Activated gamma-delta T cell treated with anti-CD3 and anti-CD28 coated beads, Interleukin-2, amount 50 U/mL, for 16 hours (primary cell): ENCODE measurements around the gene WAPL.

ENCODE experiments used
- DNase-seq: peaks from one replicate; pipeline ENCODE4 v3.0.0-alpha.2; 2020; ENCODE audit warnings: low read depth

Gene WAPL

DNA sequence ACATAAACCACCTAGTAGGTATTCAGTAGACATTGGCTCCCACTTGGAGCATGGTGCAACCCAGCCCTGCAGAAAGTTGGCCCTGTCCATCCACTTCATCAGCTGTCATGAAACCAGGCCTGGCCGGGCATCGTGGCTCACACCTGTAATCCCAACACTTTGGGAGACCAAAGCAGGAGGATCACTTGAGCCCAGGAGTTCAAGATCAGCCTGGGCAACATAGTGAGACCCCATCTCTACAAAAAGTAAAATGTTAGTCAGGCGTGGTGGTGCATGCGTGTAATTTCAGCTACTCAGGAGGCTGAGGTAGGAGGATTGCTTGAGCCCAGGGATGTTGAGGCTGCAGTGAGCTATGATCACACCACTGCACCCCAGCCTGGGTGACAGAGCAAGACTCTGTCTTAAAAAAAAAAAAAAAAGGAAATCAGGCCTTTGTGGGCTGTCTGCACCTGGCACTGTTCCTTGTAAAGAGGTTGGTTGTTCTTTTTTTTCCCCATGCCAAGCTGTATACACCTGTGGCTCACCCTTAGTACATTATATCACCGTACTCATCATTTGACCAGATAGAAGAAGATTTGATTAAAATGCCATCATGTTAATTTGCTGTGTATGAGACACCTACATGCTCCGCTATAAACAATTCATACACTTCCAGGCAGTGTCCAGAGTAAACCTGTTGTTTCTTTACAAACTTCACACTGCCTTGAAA is 109.6 kb downstream of the WAPL start:
- DNase-seq = no peak

DNA sequence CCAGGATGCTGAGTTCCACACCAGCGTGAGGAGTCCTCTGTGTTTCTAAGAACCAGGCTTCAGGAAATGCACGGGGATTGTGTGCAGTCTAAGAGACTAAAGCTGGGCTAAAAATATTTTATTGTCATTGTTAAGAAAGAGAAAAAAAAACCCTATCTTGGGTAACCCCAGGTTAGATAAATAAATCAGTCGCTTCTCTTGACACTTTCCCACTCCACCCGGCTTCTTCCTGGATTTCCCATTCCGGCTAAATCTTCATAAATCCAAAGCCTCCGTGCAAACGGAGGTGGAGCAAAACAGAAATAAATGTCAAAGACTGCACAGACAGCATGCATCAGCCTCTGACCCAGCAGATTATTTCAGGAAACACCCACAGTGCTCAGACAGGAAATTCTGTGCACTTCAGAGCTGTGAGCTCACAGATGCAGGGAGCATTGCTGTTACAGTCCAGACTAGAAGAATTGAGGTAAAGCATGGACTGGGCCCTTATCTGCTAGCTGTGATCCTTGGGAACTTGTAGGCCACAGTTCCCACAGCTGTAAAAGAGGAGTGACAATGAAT is 110.2 kb downstream of the WAPL start:
- DNase-seq = no peak

DNA sequence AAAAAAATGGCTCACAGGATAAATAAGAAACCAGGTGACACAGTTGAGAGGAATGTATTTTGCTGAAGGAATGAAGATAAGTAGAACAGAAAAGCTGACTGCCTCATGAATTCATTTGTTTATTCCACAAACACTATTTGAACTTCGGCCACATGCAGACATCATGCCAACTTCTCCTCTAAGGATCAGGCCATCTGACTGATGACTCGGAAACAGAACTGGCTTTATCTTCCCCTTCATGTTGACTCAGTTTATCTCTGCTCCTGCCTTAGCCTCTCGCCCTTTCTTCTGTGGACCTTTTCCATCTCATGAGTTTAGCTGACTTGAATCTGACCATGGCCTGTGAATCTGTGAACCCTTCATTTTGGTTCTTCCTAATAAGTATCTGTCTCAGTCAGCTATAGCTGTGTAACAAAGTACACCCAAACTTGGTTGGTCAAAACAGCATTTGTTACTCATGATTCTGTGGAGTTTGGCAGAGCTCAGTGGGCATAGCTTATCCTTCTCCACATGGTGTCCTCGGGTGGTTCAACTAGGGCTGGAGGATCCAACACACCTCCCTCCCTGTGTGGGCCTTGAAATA is 111.0 kb downstream of the WAPL start:
- no peak for DNase-seq

DNA sequence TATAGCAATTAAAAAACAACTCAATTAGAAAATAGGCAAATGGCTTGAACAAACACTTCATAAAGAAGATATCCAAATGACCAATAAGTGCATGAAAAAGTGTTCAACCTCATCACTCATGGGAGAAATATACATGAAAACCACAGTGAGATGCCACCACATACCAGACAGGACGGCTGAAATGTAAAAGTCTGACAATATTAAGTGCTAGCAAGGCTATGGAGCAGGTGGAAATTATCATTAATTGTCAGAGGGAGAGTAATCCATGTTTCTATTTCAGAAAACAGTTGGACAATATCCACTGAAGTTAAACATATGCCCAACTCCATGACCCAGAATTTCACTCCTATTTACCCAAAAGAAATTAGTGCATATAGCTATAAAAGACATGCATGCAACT is 112.4 kb downstream of the WAPL start:
- no peak for DNase-seq

DNA sequence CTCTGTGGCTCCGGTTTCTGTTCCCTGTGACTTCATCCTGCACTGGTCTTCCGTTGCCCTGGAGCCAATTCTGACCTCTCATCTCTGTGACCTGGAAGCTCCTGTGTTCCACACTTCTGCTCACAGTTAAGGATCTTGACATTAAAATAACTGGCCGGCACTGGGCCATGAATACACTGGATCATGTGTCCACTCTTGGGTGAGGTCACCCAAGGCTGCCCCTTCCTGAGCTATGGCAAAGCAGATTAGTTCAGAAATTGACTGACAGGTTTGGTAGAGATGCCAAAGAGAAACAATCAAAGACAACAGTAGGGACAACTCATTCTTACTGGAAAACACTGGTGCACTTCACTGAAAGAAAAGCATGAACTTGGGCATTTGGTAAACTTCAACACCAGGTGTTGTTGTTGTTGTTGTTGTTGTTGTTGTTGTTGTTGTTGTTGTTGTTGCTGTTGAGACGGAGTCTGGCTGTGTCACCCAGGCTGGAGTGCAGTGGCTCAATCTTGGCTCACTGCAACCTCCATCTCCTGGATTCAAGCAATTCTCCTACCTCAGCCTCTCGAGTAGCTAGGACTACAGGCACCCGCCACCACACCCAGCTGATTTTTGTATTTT is 118.3 kb downstream of the WAPL start:
- DNase-seq = no peak

DNA sequence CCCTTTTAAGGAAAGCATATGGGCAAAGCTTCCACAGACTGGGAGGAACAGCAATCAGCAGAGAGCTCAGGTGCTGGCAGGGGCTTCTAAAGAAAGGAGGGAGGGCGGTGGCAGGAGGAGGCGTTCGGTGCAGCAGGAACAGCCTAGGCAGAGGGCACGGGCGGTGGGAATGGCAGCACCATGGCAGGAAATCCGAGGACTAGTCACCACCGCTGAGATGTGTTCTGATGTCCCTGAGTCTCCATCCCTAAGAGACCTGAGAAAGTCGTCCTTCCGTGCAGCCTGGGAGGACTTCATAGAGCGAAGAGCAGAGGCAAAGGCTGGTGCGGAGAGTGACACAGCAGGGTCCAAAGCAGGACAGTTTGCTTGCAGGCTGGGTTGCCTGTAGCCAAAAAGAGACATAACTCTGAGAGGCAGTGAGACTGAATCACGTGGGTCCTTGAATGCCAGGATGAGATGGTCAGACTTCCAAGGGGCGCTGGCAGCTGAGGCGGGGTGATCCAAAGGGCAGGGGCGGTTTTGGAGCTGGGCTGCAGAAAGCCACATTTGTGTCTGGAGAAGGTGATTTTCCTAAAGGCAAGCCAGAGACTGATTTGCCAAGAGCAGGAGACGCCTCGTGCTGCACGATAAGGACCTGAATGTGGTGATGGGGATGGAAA is 119.2 kb downstream of the WAPL start:
- no peak for DNase-seq

DNA sequence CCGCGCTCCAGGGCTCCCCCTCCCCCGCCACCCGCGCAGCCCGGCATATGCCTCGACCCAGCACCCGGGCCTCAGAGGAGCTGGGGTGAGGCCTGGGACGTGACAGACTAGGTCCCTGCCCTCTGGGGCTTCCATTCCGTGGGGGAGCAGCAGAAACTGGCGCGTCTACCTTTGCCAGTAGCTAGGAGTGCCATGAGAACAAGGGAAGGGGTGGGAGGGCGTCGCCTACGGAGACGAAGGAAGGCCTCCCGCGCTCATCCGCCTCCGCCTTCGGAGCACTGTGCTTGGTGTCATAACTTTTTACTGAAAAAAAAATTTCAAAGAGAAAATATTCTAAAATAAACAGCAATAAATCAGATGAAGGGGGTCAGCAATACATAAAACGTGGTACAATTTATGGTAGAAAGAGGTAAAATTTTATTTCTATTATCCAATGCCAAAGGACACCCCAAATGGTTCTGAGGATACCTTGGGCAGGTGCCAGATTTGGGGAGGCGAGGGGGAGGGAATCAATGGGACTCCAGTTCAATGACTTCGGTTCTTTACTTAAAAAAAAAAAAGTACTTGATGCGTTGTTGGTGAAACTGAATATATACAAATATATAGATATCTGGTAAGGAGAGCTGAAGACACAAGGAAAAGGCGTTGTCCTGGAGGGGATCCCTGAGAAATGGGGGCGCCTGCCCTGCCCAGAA is 119.9 kb downstream of the WAPL start:
- DNase-seq = no peak

DNA sequence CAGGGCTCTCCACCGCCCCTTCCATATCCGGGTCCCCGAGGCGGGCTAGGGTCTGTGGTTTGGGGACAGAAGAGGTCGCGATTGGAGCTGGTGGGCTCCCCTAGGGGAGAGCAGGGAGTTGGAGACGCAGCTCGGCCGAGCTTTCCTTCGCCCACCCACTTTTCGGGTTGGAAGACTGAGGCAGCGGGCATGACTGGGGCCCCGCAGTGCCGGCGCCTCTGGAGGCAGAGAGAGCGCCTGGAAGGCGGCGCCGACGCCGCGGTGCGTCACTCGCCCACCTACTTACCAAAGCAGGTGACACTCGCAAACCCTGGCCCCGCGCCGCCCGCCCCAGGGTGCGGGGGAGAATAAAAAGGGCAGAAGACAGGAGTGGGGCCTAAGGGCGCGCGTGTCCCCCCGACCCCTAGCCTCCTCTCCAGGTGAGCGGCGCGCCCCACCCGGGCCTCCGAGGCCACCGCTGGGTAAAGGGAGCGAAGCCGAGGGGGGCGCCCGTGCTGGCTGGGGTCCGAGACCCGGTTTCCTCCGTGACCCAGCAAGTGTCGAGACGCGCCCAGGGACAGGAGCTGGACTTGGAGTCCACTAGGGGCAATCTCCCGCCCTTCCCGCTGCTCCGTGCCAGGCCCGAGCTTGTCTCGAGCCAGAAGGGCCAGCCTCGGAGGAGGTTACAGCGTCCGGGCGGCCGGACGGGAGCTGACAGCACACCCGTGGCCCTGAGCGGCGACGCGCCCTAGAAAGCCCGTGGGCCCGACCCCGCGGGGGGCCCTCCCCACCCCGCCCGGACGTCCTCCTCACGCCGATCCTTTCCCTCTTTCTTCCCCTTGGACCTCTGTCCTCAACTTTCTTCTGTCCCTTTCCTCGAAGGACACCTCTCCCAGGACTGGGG is 120.6 kb downstream of the WAPL start:
- peak; percentile 53 for DNase-seq

DNA sequence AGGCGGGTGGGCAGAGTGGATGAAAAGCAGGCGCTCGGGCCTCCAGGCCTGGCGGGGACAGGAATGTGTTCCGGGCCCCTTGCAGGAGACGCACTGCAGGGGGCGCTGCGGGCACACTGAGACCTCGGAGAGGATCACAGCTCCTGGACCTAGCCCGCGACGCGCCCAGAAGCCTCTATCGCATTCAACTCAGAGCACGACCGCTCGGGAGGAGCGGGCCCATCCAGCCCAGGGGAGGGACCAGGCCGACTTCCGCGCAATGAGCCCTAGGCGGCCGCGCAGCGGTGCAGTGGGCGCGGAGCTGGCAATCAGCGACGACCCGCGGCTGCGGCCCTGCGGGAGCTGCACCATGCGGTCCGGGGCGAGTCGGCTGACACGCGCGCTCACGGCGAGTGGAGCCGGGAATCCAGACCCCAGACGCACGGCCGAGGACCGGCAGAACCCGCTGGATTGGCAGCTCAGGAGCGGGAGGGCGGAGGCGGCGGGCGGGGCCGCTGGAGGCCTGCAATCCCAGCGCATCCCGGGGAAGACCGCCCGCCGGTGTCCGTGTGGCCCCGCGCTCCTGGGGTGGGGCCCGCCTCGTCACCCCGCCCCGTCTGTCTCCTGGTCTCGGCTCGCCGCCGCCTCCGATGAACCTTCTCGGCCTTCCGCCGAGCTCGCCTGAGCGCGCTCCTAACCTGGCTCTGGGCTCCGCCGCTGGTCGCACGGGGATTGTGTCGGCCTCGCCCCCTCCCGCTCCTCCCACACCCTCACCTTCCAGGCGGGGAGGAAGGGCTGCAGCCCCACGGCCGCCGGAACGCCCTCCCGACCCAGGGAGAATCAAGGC is 121.5 kb downstream of the WAPL start:
- DNase-seq = peak; percentile 92

DNA sequence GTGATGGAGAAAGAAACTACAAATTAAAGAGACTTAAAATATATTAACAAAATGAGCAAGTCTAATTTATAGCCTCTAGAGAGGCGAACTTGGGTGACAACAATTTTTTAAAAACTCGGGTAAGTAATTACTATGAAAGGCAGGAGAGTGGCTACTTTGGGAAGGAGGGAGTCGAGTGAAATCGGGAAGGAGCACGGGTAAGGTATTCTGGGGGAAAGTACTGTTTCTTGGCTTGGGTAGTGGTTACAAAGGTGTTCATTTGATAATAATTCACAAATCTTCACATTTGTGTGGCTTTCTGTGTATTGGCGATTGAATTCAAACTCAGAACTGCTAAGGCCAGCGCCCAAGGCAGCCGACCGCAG is 122.1 kb downstream of the WAPL start:
- no peak for DNase-seq

DNA sequence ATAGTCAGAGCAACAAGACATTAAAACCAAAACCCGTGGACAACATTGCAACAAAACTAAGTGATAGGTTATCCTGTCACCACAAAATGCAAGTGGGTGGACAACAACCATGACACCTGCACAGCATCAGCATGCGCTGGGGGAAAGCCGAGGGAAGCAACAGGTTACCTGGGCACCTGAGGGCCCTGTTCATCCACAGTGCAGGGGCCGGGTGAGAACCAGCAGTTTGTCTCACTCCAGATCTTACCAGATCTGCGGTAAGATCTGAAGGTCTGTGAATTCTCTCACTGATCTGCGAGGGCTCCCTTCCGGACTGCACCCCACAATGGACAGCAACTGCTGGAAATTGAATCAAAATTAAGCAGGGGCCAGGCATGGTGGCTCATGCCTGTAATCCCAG is 124.5 kb downstream of the WAPL start:
- DNase-seq = no peak

DNA sequence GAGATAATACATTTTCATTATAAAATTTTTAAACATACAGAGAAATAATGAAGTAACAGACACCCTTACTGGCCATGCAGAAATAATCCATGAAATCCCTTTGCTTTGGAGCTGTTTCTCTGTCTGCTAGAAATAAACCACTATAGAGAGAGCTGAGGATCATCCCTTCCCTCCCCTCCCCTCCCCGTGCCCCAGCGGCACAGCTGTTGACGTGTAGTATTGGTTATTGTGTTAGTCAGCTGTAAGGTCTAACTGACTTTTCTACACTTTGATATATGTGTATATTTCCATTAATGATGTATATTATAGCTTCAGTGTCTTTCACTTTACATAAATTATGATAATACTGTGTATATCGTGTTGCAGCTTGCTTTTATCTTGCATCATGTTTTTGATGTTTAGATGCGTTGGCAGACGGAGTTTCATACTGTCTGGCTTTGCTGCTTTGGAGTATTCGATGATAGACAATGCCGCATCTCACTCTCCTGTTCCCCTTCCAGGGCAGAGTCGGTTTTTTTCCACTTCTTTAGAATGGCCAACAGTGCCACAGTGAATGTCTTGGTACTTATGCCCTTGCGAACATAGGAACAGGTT is 127.6 kb downstream of the WAPL start:
- DNase-seq = no peak

DNA sequence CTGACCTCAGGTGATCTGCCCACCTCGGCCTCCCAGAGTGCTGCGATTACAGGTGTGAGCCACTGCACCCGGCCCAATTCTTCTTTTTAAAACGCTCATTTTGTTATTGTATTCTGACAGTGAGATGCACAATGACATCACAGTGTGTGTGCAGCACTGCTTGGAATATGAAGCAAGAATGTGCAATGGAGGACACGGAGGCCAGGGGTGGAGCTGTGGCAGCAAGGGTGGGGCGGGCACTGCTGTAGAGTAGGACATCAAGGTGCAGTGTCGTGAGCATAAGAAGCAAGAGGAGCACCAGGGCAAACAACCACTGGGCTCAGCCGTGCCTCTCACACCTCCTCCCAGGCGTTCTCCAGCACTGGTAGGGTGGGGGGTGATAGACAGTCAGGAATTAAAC is 128.2 kb downstream of the WAPL start:
- DNase-seq = no peak

DNA sequence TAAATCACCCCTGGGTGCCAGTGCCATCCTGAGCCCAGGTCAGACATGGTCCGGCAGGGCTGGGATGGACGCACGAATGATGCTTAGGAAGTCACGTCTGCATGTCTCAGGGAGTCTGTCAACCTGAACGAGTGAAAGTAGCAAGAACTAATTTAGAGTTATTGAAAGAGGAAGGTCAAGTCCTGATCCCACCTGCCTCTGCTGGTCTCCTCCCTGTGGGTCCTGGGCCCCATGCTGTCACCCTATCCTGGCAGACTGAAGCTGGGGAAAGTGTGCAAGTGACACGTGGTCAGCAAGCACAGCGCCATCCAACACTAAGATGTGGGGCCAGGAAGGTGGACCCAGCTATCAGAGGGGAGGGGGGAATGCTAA is 128.9 kb downstream of the WAPL start:
- no peak for DNase-seq

DNA sequence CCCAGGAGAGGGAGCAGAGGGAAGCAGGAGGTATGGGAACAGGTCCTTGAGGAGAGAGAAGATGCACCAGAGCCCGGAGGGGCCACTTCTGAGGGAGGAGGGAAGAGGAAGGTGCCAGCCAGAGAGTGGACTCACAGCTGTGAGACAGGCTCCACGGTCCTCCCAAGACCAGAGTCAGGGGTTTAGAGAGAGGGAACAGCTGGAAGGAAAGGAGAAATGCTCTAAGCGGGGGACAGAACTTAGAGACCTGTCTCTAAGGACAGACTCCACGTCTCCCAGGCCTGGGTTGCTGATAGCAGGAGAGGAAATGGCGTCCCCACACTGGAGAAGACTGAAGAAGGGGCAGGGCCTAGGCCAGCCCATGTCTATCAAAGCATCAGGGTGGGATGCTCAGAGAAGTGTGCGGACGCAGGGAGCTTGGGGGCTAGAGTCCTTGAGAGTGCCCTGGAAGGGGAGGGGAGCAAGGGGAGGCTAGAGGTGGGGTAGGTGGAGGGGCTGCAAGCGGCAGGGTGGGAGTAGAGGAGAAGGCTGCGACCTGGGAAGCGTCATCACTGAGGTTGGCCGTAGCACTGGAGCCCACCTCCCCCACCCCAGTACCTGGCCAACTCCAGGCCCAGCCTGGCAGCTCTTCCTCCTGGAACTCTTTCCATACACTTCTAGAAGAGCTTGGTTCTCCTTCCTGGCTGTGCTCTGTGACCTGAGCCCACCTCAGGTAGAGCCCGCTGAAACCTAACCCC is 129.4 kb downstream of the WAPL start:
- DNase-seq = no peak

DNA sequence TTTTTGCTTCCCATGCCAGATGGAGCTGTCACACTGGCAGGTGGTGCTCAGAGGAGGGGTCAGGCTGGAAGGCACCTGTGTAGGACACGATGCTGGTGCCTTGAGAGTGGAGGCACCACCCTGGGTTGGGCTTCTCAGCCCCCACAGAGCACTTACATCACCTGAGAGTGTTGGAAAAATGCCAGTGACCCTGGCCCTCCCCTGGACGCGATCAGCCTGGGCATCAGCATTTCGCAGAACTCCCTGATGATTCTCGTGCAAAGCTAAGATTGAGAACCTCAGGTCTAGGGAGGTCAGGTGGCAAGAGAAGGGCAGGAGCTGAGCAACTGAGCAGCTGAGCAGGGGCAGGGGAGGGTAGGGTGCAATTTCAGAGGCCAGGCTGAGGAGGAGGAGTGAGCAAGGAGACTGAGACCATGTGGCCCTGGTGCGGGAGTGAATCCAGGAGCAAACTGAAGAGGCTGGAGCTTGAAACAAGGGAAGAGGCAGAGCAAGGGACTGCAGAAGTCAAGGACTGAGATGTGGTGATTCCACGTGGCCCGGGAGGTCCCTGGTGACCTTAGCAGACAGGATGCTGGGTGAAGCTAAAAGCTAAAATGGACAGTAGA is 130.3 kb downstream of the WAPL start:
- no peak for DNase-seq

DNA sequence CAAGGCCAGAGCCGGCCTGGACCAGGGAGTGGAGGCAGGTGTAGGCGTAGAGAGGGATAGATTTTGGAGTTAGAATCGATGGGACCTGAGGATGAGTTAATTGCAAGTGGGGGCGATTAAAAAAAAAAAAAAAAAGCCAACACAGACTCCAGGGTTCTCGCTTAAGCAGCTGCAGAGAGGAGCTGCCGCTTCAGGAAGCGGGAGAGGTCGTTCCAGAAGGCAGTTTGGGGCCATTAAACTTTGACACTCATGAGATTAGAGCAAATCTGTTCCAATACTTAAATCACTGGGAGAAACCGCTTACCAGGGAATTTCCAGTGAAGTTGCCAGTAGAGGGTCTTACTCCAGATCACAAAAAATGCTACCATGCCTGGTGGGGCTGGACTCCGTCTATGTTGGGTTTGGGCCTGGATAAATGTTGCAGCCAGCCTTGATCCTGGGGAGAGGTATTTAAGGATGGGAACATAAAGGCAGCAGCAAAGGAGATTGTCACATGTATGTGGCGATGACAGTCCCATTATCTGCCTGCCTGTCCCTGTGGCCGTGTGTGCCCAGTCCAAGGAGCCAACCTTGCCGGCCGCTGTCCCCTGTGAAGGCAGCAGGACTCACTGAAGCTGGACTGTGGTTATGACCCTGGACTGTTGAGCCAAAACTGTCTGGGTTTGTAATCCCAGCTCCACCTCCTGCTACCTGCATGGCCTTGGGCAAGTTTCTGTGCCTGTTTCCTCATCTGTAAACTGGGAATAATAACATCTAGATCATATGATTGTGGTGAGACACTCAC is 131.1 kb downstream of the WAPL start:
- DNase-seq = no peak
